ENCODE results near the gene PHC2.

The PHC2 gene

GRCh38 chr1:33305016-33305415 is 125.9 kb downstream of the PHC2 start:
- Histone ChIP-seq H3K4me1 (ENCODE audit: insufficient read depth, low read length) (no peaks in the 10 kb centered on the region), H3K27me3 (ENCODE audit: insufficient read depth, low read length) (no peaks in the 10 kb centered on the region), H3K9me3 (ENCODE audit: low read length) (peaks cover 6% of the 10 kb centered on the region), H3K4me3 (ENCODE audit: low read length) (no peak overlapping the region), H3K36me3 (ENCODE audit: insufficient read depth, low read length) (peaks cover 10% of the 10 kb centered on the region), H2AFZ (ENCODE audit: low read depth, low read length) (no peak overlapping the region)

GRCh38 chr1:33302325-33302724 is 128.6 kb downstream of the PHC2 start:
- Histone ChIP-seq H3K9me3 (ENCODE audit: low read length) (peaks cover 6% of the 10 kb centered on the region), H3K4me1 (ENCODE audit: insufficient read depth, low read length) (no peaks in the 10 kb centered on the region), H3K27me3 (ENCODE audit: insufficient read depth, low read length) (no peaks in the 10 kb centered on the region), H3K36me3 (ENCODE audit: insufficient read depth, low read length) (peaks cover 30% of the 10 kb centered on the region), H3K4me3 (ENCODE audit: low read length) (no peak overlapping the region), H2AFZ (ENCODE audit: low read depth, low read length) (no peak overlapping the region)

- Histone ChIP-seq H3K27me3 (ENCODE audit: insufficient read depth, low read length) (no peaks in the 10 kb centered on the region), H3K9me3 (ENCODE audit: low read length) (peaks cover 2% of the 10 kb centered on the region), H3K4me1 (ENCODE audit: insufficient read depth, low read length) (no peaks in the 10 kb centered on the region), H3K36me3 (ENCODE audit: insufficient read depth, low read length) (peaks cover 38% of the 10 kb centered on the region), H2AFZ (ENCODE audit: low read depth, low read length) (no peak overlapping the region), H3K4me3 (ENCODE audit: low read length) (no peak overlapping the region)
Measured at GRCh38 chr1:33301273-33301984, 129.5 kb downstream of the PHC2 start.

- Histone ChIP-seq H3K9me3 (ENCODE audit: low read length) (peaks cover 2% of the 10 kb centered on the region), H3K4me3 (ENCODE audit: low read length) (no peak overlapping the region), H3K36me3 (ENCODE audit: insufficient read depth, low read length) (peaks cover 46% of the 10 kb centered on the region)
Measured at GRCh38 chr1:33300673-33301072, 130.2 kb downstream of the PHC2 start.

GRCh38 chr1:33299461-33300155 is 131.3 kb downstream of the PHC2 start:
- no peaks in the 10 kb centered on the region for H3K4me1 ChIP-seq (ENCODE audit: insufficient read depth, low read length)

More at GRCh38 chr1:33300673-33301072, 130.2 kb downstream of the PHC2 start:
- Histone ChIP-seq H3K4me1 (ENCODE audit: insufficient read depth, low read length) (no peaks in the 10 kb centered on the region), H3K27me3 (ENCODE audit: insufficient read depth, low read length) (no peaks in the 10 kb centered on the region), H2AFZ (ENCODE audit: low read depth, low read length) (no peak overlapping the region)

GRCh38 chr1:33298623-33299277 is 132.1 kb downstream of the PHC2 start:
- Histone ChIP-seq H3K4me1 (ENCODE audit: insufficient read depth, low read length) (no peaks in the 10 kb centered on the region), H3K36me3 (ENCODE audit: insufficient read depth, low read length) (peaks cover 63% of the 10 kb centered on the region), H2AFZ (ENCODE audit: low read depth, low read length) (no peak overlapping the region), H3K9me3 (ENCODE audit: low read length) (peaks cover 2% of the 10 kb centered on the region), H3K27me3 (ENCODE audit: insufficient read depth, low read length) (no peaks in the 10 kb centered on the region), H3K4me3 (ENCODE audit: low read length) (no peak overlapping the region)

More at GRCh38 chr1:33299461-33300155, 131.3 kb downstream of the PHC2 start:
- Histone ChIP-seq H3K36me3 (ENCODE audit: insufficient read depth, low read length) (peaks cover 55% of the 10 kb centered on the region), H3K9me3 (ENCODE audit: low read length) (peaks cover 2% of the 10 kb centered on the region), H3K4me3 (ENCODE audit: low read length) (no peak overlapping the region), H2AFZ (ENCODE audit: low read depth, low read length) (no peak overlapping the region), H3K27me3 (ENCODE audit: insufficient read depth, low read length) (no peaks in the 10 kb centered on the region)

- H3K9me3 ChIP-seq (ENCODE audit: low read length): peaks cover 2% of the 10 kb centered on the region
- H3K4me3 ChIP-seq (ENCODE audit: low read length): no peak overlapping the region
- H3K27me3 ChIP-seq (ENCODE audit: insufficient read depth, low read length): no peaks in the 10 kb centered on the region
- H3K36me3 ChIP-seq (ENCODE audit: insufficient read depth, low read length): peaks cover 66% of the 10 kb centered on the region
- no peak overlapping the region for H2AFZ ChIP-seq (ENCODE audit: low read depth, low read length)
- no peaks in the 10 kb centered on the region for H3K4me1 ChIP-seq (ENCODE audit: insufficient read depth, low read length)
Measured at GRCh38 chr1:33297911-33298622, 132.8 kb downstream of the PHC2 start.

- H2AFZ ChIP-seq (ENCODE audit: low read depth, low read length): no peak overlapping the region
- H3K4me1 ChIP-seq (ENCODE audit: insufficient read depth, low read length): no peaks in the 10 kb centered on the region
- no peaks in the 10 kb centered on the region for H3K27me3 ChIP-seq (ENCODE audit: insufficient read depth, low read length)
- H3K9me3 ChIP-seq (ENCODE audit: low read length): peaks cover 2% of the 10 kb centered on the region
- H3K4me3 ChIP-seq (ENCODE audit: low read length): no peak overlapping the region
- peaks cover 68% of the 10 kb centered on the region for H3K36me3 ChIP-seq (ENCODE audit: insufficient read depth, low read length)
Measured at GRCh38 chr1:33296824-33297223, 134.1 kb downstream of the PHC2 start.

GRCh38 chr1:33296082-33296458 is 134.8 kb downstream of the PHC2 start:
- Histone ChIP-seq H2AFZ (ENCODE audit: low read depth, low read length) (no peak overlapping the region), H3K4me3 (ENCODE audit: low read length) (no peak overlapping the region), H3K9me3 (ENCODE audit: low read length) (no peaks in the 10 kb centered on the region), H3K36me3 (ENCODE audit: insufficient read depth, low read length) (peaks cover 64% of the 10 kb centered on the region), H3K27me3 (ENCODE audit: insufficient read depth, low read length) (no peaks in the 10 kb centered on the region), H3K4me1 (ENCODE audit: insufficient read depth, low read length) (no peaks in the 10 kb centered on the region)

GRCh38 chr1:33295450-33296081 is 135.3 kb downstream of the PHC2 start:
- Histone ChIP-seq H3K4me1 (ENCODE audit: insufficient read depth, low read length) (no peaks in the 10 kb centered on the region), H3K27me3 (ENCODE audit: insufficient read depth, low read length) (no peaks in the 10 kb centered on the region), H3K9me3 (ENCODE audit: low read length) (no peaks in the 10 kb centered on the region), H2AFZ (ENCODE audit: low read depth, low read length) (no peak overlapping the region), H3K4me3 (ENCODE audit: low read length) (no peak overlapping the region), H3K36me3 (ENCODE audit: insufficient read depth, low read length) (peaks cover 61% of the 10 kb centered on the region)

- Histone ChIP-seq H3K4me1 (ENCODE audit: insufficient read depth, low read length) (no peaks in the 10 kb centered on the region), H3K27me3 (ENCODE audit: insufficient read depth, low read length) (no peaks in the 10 kb centered on the region), H2AFZ (ENCODE audit: low read depth, low read length) (no peak overlapping the region), H3K9me3 (ENCODE audit: low read length) (peaks cover under 1% of the 10 kb centered on the region), H3K36me3 (ENCODE audit: insufficient read depth, low read length) (peaks cover 60% of the 10 kb centered on the region), H3K4me3 (ENCODE audit: low read length) (no peak overlapping the region)
Measured at GRCh38 chr1:33295023-33295422, 135.9 kb downstream of the PHC2 start.

GRCh38 chr1:33294071-33295010 is 136.6 kb downstream of the PHC2 start:
- Histone ChIP-seq H3K4me1 (ENCODE audit: insufficient read depth, low read length) (no peaks in the 10 kb centered on the region), H3K27me3 (ENCODE audit: insufficient read depth, low read length) (no peaks in the 10 kb centered on the region), H3K36me3 (ENCODE audit: insufficient read depth, low read length) (peaks cover 60% of the 10 kb centered on the region), H3K4me3 (ENCODE audit: low read length) (no peak overlapping the region), H2AFZ (ENCODE audit: low read depth, low read length) (no peak overlapping the region), H3K9me3 (ENCODE audit: low read length) (peaks cover 8% of the 10 kb centered on the region)

Data from neuron (in vitro differentiated cells).